GM12878 (cell line): ENCODE data around the gene RAB2B. TPM values are rescaled to one million over a fixed set of nuclear protein-coding genes. Genes with fewer than 3 reads are reported as not detected.

ENCODE experiments used
- BHLHE40 ChIP-seq, 2 experiments: fragments of 450-650 bp in 1 of 2; IDR thresholded peaks; 2 replicates each; pipeline ENCODE4 v1.6.1; 2011 to 2017; ENCODE audit warnings: low read depth in 2 of 2, borderline replicate concordance in 1 of 2, improper control_type of control experiment in 1 of 2, low read length in 1 of 2, mild to moderate bottlenecking in 1 of 2
- BRCA1 ChIP-seq: IDR thresholded peaks from 2 replicates; pipeline ENCODE4 v1.6.1; 2011; ENCODE audit warnings: low read depth, low read length, improper control_type of control experiment
- CREB1 ChIP-seq: IDR thresholded peaks from 2 replicates; pipeline ENCODE4 v1.6.1; 2012; ENCODE audit warnings: low read depth, mild to moderate bottlenecking, inconsistent platforms
- CREM ChIP-seq: IDR thresholded peaks from 2 replicates; pipeline ENCODE4 v1.6.1; 2014; ENCODE audit warnings: antibody characterized with exemption, low read depth
- FOXK2 ChIP-seq: fragments of 450-650 bp; IDR thresholded peaks from 2 replicates; pipeline ENCODE4 v1.6.1; 2017; ENCODE audit warnings: mild to moderate bottlenecking, moderate library complexity
- FOXM1 ChIP-seq: IDR thresholded peaks from 2 replicates; pipeline ENCODE4 v1.6.1; 2012; ENCODE audit warnings: low read depth, mild to moderate bottlenecking, inconsistent platforms, low read length, moderate library complexity
- HDAC6 ChIP-seq: fragments of 200-600 bp; sonication (generic); IDR thresholded peaks from one replicate; pipeline ENCODE4 v1.8.0; 2017; ENCODE audit warnings: antibody characterized with exemption; ENCODE audit not compliant: unreplicated experiment
- MTA2 ChIP-seq: fragments of 450-650 bp; IDR thresholded peaks from 2 replicates; pipeline ENCODE4 v1.6.1; 2016; ENCODE audit warnings: low read depth, mild to moderate bottlenecking, moderate library complexity
- MXI1 ChIP-seq: fragments of 150-350 bp; IDR thresholded peaks from 2 replicates; pipeline ENCODE4 v1.6.1; 2011; ENCODE audit warnings: low read depth, mild to moderate bottlenecking, inconsistent platforms, low read length, improper control_type of control experiment
- MYB ChIP-seq: fragments of 150-350 bp; IDR thresholded peaks from 2 replicates; pipeline ENCODE4 v1.6.1; 2014; ENCODE audit warnings: mild to moderate bottlenecking, low read depth, low read length, borderline replicate concordance
- NBN ChIP-seq: fragments of 450-650 bp; IDR thresholded peaks from 2 replicates; pipeline ENCODE4 v1.6.1; 2016
- NFIC ChIP-seq: IDR thresholded peaks from 2 replicates; pipeline ENCODE4 v1.6.1; 2012; ENCODE audit warnings: low read depth, mild to moderate bottlenecking, inconsistent platforms, low read length, moderate library complexity
- PAX5 ChIP-seq: IDR thresholded peaks from 2 replicates; pipeline ENCODE4 v1.6.1; 2011; ENCODE audit warnings: low read depth, low read length, borderline replicate concordance
- PML ChIP-seq: IDR thresholded peaks from 2 replicates; pipeline ENCODE4 v1.6.1; 2012; ENCODE audit warnings: low read length, inconsistent platforms
- POLR2A ChIP-seq: IDR thresholded peaks from 2 replicates; pipeline ENCODE4 v1.6.1; 2011; ENCODE audit warnings: low read depth, mild to moderate bottlenecking, low read length
- RAD21 ChIP-seq: IDR thresholded peaks from 2 replicates; pipeline ENCODE4 v1.6.1; 2011; ENCODE audit warnings: mild to moderate bottlenecking, low read depth, low read length, moderate library complexity; ENCODE audit not compliant: insufficient read depth
- RCOR1 ChIP-seq: conservative IDR thresholded peaks from 2 replicates; pipeline ENCODE4 v1.6.1; 2012; ENCODE audit warnings: low read depth, low read length, improper control_type of control experiment
- RUNX3 ChIP-seq: IDR thresholded peaks from 2 replicates; pipeline ENCODE4 v1.6.1; 2012; ENCODE audit warnings: low read length, inconsistent platforms
- SIX5 ChIP-seq: IDR thresholded peaks from 2 replicates; pipeline ENCODE4 v1.6.1; 2011; ENCODE audit warnings: mild to moderate bottlenecking, low read depth, low read length, moderate library complexity; ENCODE audit not compliant: severe bottlenecking
- SMARCA5 ChIP-seq: fragments of 450-650 bp; IDR thresholded peaks from 2 replicates; pipeline ENCODE4 v1.6.1; 2017; ENCODE audit warnings: mild to moderate bottlenecking
- SUPT20H ChIP-seq: IDR thresholded peaks from 2 replicates; pipeline ENCODE4 v1.6.1; 2011; ENCODE audit warnings: low read depth, mild to moderate bottlenecking, low read length, moderate library complexity, borderline replicate concordance; ENCODE audit not compliant: control insufficient read depth
- SUZ12 ChIP-seq: fragments of 200-600 bp; sonication (generic); IDR thresholded peaks from one replicate; pipeline ENCODE4 v1.6.1; 2018; ENCODE audit warnings: antibody characterized with exemption, mild to moderate bottlenecking; ENCODE audit not compliant: unreplicated experiment
- TCF7 ChIP-seq: IDR thresholded peaks from 2 replicates; pipeline ENCODE4 v1.6.1; 2014; ENCODE audit warnings: antibody characterized with exemption, borderline replicate concordance
- YBX1 ChIP-seq: fragments of 450-650 bp; IDR thresholded peaks from 2 replicates; pipeline ENCODE4 v1.6.1; 2016; ENCODE audit warnings: antibody characterized with exemption
- ZBTB4 ChIP-seq: fragments of 450-650 bp; formaldehyde crosslinking; IDR thresholded peaks from 2 replicates; pipeline ENCODE4 v1.4.0; 2022; ENCODE audit warnings: mild to moderate bottlenecking, moderate library complexity
- ZNF217 ChIP-seq: fragments of 450-650 bp; IDR thresholded peaks from 2 replicates; pipeline ENCODE4 v1.6.1; 2017; ENCODE audit warnings: antibody characterized with exemption, mild to moderate bottlenecking
- polyA plus RNA-seq, 11 experiments: library from polyadenylated mRNA; depleted of rRNA in 4 of 11; unstranded in 6 of 11; stranded (reverse) in 5 of 11; fragments of >200 nt; fragmentation: Nextera tagmentation in 4 of 11; fragmentation: Illumina TruSeq in 1 of 11; extraction: Ambion mirVana in 4 of 11; extraction: Trizol in 1 of 11; gene quantifications; 1 replicate in 1 of 11; 2 replicates in 10 of 11; pipeline versions ENCODE4 v1.2.1 to v1.2.3, GENCODE V29; 2011 to 2016; ENCODE audit warnings: inconsistent platforms in 2 of 11, missing spikeins in 2 of 11, low read depth in 1 of 11
- total RNA-seq, 4 experiments: library from RNA; depleted of rRNA in 3 of 4; stranded (reverse); fragments of >200 nt in 3 of 4; fragmentation: Illumina TruSeq in 1 of 4; extraction: Trizol in 1 of 4; gene quantifications; 2 replicates each; pipeline versions ENCODE4 v1.2.1 to v1.2.3, GENCODE V29; 2013 to 2021
- TF ChIP-seq, protein P1 (sequence below): fragments of 450-650 bp; conservative IDR thresholded peaks from 2 replicates; pipeline ENCODE4 v1.6.1; 2017; ENCODE audit warnings: mild to moderate bottlenecking, moderate library complexity

RAB2B gene
- total and polyA plus RNA-seq, 10 of the 15 experiments (the other 5 are each of a cell fraction or from before 2014, with no cell fraction given): 5.6 to 45.1 (median 12.5) TPM

DNA sequence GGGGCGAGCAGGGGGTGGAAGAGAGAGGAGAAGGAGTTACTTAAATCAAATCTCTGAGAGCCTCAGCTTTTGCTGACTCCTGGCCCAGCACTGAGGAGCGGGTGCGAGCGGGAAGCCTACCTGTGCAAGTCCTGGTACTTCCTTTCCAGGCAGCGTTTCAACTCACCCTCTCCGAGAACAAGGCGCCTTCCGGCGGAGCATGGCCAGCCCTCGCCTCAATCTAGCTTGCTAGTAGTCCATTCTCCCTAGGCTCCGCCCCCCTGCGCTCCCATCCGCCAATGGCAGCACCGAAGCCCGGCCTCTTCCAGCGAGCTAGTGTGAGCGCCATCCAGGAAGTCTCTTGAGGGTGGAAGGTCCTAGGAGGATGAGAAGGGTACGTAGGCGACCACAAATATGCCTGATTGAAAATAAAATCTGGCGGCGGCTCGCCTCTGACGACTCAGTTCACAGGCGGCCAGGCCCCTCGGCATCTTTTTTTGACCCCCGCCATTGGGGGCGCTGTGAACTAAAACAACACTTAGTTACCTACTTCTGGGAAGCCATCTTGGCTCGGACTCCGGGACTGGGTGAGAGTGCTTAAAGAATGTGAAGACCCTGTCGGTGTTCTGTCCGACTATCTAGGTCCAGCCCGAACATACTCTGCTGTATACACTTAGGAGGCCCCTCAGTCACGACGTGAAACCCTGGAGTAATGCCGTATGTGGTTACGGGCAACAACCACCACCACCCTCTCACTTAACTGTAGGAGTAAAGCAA, 20.7 kb downstream of the RAB2B start, which contains the start of gene CHD8 (continued):
- TF ChIP-seq, protein P1, sequence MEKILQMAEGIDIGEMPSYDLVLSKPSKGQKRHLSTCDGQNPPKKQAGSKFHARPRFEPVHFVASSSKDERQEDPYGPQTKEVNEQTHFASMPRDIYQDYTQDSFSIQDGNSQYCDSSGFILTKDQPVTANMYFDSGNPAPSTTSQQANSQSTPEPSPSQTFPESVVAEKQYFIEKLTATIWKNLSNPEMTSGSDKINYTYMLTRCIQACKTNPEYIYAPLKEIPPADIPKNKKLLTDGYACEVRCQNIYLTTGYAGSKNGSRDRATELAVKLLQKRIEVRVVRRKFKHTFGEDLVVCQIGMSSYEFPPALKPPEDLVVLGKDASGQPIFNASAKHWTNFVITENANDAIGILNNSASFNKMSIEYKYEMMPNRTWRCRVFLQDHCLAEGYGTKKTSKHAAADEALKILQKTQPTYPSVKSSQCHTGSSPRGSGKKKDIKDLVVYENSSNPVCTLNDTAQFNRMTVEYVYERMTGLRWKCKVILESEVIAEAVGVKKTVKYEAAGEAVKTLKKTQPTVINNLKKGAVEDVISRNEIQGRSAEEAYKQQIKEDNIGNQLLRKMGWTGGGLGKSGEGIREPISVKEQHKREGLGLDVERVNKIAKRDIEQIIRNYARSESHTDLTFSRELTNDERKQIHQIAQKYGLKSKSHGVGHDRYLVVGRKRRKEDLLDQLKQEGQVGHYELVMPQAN: peak; percentile 75
- TF ChIP-seq NBN (peak; percentile 60; the same call in 1 of the 2 replicates), SUPT20H (no peak), SUZ12 (no peak), RAD21 (peak; percentile 45), ZBTB4 (CRISPR knock-in tag) (no peak), POLR2A (peak; percentile 94), TCF7 (no peak), MYB (no peak), MTA2 (no peak), SIX5 (peak; percentile 50), YBX1 (no peak), PML (peak; percentile 80), RCOR1 (peak; percentile 76; the same call in 1 of the 2 replicates), FOXK2 (no peak), BRCA1 (no peak), MXI1 (peak; percentile 96), SMARCA5 (peak; percentile 97), HDAC6 (no peak), CREM (peak; percentile 76), FOXM1 (peak; percentile 79; the same call in 1 of the 2 replicates), ZNF217 (no peak), BHLHE40 (IDR thresholded peaks at IDR 0.05; ENCODE audit: borderline replicate concordance in 1 of 2, low read depth in 2 of 2, low read length in 1 of 2) (peak; percentile 16 to 31; a peak in 2 of 4 replicates), NFIC (no peak), PAX5 (no peak), RUNX3 (peak; percentile 48; the same call in 1 of the 2 replicates), CREB1 (peak; percentile 82)
